GM12864 (cell line): Measurements from ENCODE around the gene GJB5.

ENCODE experiments used
- DNase-seq: peaks from one replicate; pipeline ENCODE4 v3.0.0-alpha.2; 2011; ENCODE audit warnings: low read depth
- H3K4me3 ChIP-seq: 2 replicates; pipeline ENCODE4 v1.5.1; 2011; ENCODE audit warnings: mild to moderate bottlenecking, low read depth, low read length, control low read depth
- CTCF ChIP-seq: IDR thresholded peaks from 2 replicates; pipeline ENCODE4 v1.5.1; 2011; ENCODE audit warnings: low read depth, mild to moderate bottlenecking, moderate library complexity, low read length, control low read depth, inconsistent platforms; ENCODE audit errors: missing control alignments

The GJB5 gene

DNA sequence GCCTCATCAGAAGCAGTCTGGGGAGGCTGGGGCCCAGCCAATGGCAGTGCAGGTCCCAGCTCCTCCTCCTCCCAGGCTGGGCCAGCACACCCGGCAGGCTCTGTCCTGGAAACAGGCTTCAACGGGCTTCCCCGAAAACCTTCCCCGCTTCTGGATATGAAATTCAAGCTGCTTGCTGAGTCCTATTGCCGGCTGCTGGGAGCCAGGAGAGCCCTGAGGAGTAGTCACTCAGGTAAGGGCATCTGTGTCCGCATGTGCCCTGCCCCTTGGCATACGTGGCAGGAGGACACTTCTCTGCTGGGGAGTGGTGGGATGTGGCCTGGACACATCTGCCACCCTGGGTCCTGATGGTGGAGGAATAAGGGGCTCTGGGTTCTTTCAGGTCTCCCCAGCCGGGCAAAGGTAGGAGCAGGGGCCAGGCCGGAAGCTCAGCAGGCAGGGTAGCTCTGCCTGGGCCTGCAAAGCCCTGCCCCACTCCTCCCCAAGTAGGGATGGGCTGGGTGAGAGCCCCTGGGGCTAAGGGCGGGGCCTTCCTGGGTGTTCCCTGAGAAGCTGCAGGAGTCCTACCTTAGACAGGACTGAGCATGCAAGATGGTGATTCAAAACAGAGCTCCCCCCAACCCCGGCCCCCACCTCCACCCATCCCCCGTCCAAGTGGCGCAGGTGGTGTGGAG, at the start of gene GJB5:
TSS of gene GJB5 (plus strand) at position 84 of the 674 bp plus-strand sequence. CDS start 2,284 bp downstream, outside the sequence.
- no peak within 1 kb of the TSS for H3K4me3 ChIP-seq
- no peak for TF ChIP-seq CTCF
- DNase-seq: no peak

GRCh38 chr1:34705077-34705476, 49.8 kb upstream of the GJB5 start:
- TF ChIP-seq CTCF: no peak
- no peak for DNase-seq
- no peak overlapping the region for H3K4me3 ChIP-seq

GRCh38 chr1:34708106-34708505, 46.7 kb upstream of the GJB5 start:
- no peak for DNase-seq
- H3K4me3 ChIP-seq: no peak overlapping the region
- TF ChIP-seq CTCF: no peak

GRCh38 chr1:34709547-34709946, 45.3 kb upstream of the GJB5 start:
- TF ChIP-seq CTCF: no peak
- no peak overlapping the region for H3K4me3 ChIP-seq
- DNase-seq: no peak

- no peak overlapping the region for H3K4me3 ChIP-seq
- no peak for TF ChIP-seq CTCF
- DNase-seq: no peak
These were observed 44.0 kb upstream of the GJB5 start for GRCh38 chr1:34710812-34711211.

- no peak for TF ChIP-seq CTCF
- DNase-seq: no peak
These were observed 43.4 kb upstream of the GJB5 start for GRCh38 chr1:34711485-34711884.

More at GRCh38 chr1:34711485-34711884, 43.4 kb upstream of the GJB5 start:
- H3K4me3 ChIP-seq: no peak overlapping the region
